Femur (tissue), 1 donor: ENCODE measurements around the gene OR6C74.

Source experiments
- DNase-seq: peaks from one replicate; pipeline ENCODE4 v3.0.0-alpha.2; 2017

OR6C74 gene

DNA sequence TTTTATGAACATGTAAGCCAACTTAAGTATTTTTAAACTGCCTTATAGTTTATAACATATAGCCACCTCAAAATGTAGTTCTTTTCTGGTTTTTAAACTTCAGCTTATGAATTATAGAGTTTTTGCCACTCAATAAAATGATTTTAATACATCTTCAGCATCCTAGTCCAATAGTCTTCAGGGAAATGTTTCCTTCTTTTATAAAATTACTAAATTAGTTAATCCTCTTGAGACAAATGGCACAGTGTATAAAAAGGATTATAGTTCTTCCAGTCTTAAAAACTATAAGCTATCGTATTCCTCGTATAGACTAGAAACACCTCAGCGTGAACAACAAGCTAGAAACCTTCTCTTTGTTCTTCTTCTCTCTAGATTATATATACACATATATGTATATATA is at the start of gene OR6C74:
Gene OR6C74, plus strand, starts transcription at position 301 of the 400 bp plus-strand sequence. CDS start 2,679 bp downstream, outside the sequence.
- DNase-seq: no peak

DNA sequence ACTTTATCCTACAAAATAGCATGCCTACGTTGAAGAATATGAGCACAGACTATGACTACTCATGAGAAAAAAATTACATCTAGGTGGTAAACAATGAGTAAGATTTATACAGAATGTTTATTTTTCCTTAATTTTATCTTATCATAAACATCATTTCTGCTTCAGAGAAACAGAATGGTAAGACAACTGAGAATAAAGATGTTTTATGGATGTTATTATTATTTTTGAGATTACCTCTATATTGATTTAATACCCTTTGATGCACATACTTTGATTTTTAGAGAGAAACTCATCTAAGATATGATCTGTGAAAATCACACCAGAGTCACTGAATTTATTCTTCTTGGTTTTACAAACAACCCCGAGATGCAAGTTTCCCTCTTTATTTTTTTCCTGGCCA is 23.7 kb upstream of the OR6C74 start, which contains the start of gene OR10A7:
Gene OR10A7, plus strand, starts transcription at position 301 of the 400 bp plus-strand sequence. Its CDS starts 0 bp downstream, at position 301.
- no peak for DNase-seq

DNA sequence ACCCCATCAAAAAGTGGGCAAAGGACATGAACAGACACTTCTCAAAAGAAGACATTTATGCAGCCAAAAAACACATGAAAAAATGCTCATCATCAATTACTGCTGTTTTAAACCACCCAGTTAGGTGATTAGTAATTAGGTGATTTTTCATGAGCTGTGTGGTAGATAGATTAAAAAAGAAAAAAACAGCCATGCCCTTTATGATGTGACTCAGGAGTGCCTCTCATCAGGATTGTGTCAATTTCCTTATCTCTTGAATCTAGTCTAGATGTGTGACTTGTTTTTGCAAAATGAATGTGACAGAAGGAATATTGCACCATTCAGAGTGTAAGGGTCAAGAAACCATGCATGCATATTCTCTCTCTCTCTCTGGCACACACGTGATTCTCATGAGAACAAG is 17.9 kb upstream of the OR6C74 start:
- DNase-seq: no peak

DNA sequence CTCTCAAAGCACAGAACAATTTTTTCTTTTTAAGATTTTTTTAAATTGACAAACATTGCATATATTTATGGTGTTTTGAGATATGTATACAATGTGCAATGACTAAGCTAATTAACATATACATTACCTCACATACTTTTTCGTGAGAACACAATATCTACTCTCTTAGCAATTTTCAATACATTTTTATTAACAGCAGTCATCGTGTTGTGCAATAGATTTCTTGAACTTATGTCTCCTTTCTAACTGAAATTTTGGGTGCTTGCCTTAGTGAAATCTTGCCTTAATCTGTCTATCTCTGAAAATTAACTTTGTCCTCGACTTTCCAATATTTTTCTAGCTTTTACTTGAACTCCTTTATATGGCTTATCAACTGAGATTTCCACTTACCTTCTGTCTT is 16.8 kb upstream of the OR6C74 start:
- DNase-seq: no peak

DNA sequence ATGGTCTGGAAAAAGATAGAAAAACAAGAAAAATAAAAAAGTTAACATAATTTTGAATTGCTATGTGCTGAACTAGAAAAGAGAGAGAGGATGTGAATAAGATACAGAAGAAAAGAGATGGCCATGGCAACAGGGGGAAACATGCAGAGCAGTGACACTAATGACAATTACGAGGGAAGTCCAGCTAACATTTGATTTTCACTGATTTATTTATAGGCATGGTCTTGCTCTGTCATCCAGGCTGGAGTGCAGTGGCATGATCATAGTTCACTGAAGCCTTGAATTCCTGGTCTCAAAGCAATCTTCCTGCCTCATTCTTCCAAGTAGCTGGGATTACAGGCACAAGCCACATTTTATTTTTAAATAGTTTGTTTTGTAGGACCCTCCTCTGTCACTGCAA is 1.8 kb downstream of the OR6C74 start:
- DNase-seq: no peak

DNA sequence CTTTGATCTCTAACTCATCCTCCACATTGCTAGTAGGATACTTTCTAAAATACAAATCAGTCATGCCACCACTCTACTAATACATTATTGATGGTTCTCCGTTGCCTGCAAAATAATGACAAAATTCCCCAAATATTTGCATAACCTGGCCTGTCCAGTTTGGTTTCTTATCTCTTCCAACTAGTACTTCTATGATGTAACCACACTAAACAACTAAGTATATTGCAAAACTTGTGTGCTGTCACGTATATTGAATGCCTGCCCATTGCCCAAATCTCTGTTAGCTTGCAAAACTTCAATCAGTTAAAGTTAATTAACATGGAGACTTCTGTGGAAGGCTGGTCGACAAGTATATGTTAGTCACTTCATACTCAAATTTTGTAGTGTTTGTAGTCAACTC is 6.5 kb downstream of the OR6C74 start:
- no peak for DNase-seq

DNA sequence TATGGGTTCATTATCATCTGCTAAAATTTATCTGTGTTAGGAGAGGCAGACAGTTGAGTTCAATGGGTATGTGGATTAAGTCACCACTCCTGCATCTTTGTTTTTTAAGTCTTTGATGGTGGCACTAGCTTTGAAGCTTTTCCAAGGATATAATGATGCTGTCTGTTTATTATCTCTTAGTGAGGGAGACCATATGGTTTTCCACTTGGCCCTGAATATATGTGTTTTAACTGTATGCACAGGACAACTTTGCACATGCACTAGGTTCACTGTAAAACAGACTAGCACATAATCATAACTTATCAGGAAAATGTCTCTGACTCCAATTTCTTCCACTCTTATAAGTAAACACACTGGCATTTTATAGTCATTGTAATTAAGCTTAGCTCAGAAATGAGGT is 8.9 kb downstream of the OR6C74 start:
- DNase-seq: no peak

DNA sequence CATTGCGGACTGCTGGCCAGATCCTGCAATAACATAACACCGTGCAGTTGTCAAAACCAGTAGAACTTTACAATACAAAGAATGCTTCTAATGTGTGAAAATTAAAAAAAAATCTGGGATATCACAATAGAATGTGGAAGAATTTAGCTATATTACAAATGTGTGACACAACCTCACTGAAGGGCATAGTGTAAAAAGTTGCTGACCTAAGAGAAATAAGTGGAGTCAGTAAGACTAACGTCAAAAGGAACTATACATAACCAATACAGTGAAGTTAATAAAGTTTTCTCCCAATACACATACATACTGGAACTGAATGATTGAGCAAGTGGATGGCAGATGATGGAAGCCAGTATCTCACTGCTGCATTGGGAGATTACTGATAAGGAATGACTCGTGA is 12.4 kb downstream of the OR6C74 start:
- DNase-seq: no peak

DNA sequence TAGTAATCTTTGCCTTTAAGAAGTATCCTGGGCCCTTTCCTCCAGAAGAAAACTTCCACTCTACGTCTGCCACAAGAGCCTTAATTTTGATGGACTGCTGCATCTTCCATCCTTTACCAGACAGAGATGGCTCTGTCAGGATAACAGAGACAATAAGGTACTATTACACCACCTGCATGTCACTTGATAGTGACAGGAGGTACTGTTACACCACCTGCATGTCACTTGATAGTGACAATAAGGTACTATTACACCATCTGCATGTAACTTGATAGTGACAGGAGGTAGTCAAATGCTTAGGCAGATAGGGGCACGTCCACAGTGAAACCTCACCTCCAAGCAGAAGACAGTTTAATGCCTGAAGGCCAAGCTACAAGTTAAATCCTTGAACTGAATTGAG is 13.9 kb downstream of the OR6C74 start:
- no peak for DNase-seq

DNA sequence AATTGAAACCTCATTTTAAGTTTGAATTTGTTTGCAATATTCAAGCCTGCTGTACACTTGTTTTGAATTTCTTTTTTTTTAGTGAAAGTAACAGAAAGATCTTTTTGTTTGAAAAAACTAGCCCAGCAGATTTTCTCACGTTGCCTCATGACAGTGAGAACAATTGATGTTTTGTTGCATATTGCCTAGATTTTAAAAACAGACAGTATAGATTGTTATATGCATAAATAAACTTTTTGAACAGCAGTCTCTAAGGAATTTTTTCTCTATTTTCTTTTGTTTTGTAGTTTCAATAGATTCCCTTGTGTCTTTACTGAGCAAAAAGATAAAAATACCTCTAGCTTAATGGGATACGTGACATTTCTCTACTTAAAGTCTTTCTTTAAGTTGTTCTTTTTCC is 36.6 kb downstream of the OR6C74 start:
- DNase-seq: no peak

DNA sequence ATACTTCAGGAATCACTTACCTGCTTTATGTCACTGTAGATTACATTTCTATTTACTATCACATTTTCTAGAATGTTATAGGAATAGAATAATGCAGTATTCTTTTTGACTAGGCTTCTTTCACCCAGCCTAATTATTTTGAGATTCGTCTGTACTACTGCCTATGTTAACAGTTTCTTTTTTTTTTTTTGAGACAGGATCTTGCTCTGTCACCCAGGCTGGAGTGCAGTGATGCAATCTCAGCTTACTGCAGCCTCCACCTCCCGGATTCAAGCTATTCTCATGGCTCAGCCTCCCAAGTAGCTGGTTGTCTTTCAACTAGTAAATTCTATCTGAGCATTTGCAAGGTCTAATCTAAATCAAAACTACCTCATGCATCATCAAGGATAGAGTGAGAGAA is 45.6 kb downstream of the OR6C74 start:
- no peak for DNase-seq
